Ovary (tissue), 9 donors: ENCODE data around the gene RBMS1. TPM values are rescaled to one million over a fixed set of nuclear protein-coding genes. Genes with fewer than 3 reads are reported as not detected.

Source experiments
- DNase-seq, 5 donors: peaks; one replicate each; pipeline ENCODE4 v3.0.0-alpha.2; 2019 to 2020
- H3K27ac ChIP-seq, 2 donors: fragments of 200-600 bp; one replicate each; pipeline versions ENCODE4 v1.5.1 to v1.8.0; 2019 to 2022
- H3K27me3 ChIP-seq: fragments of 200-600 bp; one replicate; pipeline ENCODE4 v1.8.0; 2022
- H3K36me3 ChIP-seq: fragments of 200-600 bp; sonication (generic); one replicate; pipeline ENCODE4 v1.5.1; 2019
- H3K4me1 ChIP-seq: one replicate; pipeline ENCODE4 v1.8.1; 2013; ENCODE audit warnings: mild to moderate bottlenecking, moderate library complexity; ENCODE audit not compliant: insufficient read depth
- H3K4me3 ChIP-seq: fragments of 200-600 bp; sonication (generic); one replicate; pipeline ENCODE4 v1.5.1; 2017
- H3K9me3 ChIP-seq, 2 donors: fragments of 200-600 bp in 1 of 2; sonication (generic) in 1 of 2; one replicate each; pipeline versions ENCODE4 v1.5.1 to v1.8.1; 2013 to 2019; ENCODE audit warnings: mild to moderate bottlenecking in 1 of 2, moderate library complexity in 1 of 2
- CTCF ChIP-seq, 3 donors: fragments of 450-650 bp in 2 of 3; fragments of 200-600 bp in 1 of 3; IDR thresholded peaks; one replicate each; pipeline versions ENCODE4 v1.5.1 to v1.8.0; 2016 to 2022; ENCODE audit warnings: antibody characterized with exemption in 3 of 3, mild to moderate bottlenecking in 1 of 3
- EP300 ChIP-seq: sonication (generic); formaldehyde crosslinking; IDR thresholded peaks from one replicate; pipeline ENCODE4 v1.6.1; 2017; ENCODE audit warnings: antibody characterized with exemption
- POLR2A ChIP-seq: fragments of 450-650 bp; IDR thresholded peaks from one replicate; pipeline ENCODE4 v1.6.1; 2017; ENCODE audit warnings: antibody characterized with exemption, mild to moderate bottlenecking, moderate library complexity
- WGBS, 3 donors: extraction: QIAGEN DNeasy Blood & Tissue Kit in 1 of 3; methylation state at CpG; one replicate each; pipeline versions ENCODE4 v1.1.5 to v1.1.7; 2013 to 2017; 5-methylcytosine and 5-hydroxymethylcytosine counted together
- intact Hi-C, 4 donors: fragments of 100-400 bp; cut with DNase I; formaldehyde crosslinking; loops; one replicate each; pipeline versions ENCODE4 v1.11.0 to v1.15.1; 2022 to 2023
- polyA plus RNA-seq, 2 donors: library from polyadenylated mRNA; stranded (reverse); fragments of 200-250 nt in 1 of 2; fragments of 350-450 nt in 1 of 2; fragmentation: Illumina TruSeq in 1 of 2; extraction: RNeasy Lipid Tissue Mini Kit (QIAGEN cat#74804) in 1 of 2; gene quantifications; one replicate each; pipeline ENCODE4 v1.2.3, GENCODE V29; 2013 to 2014
- total RNA-seq, 7 donors: library from RNA; depleted of rRNA in 2 of 7; stranded (reverse); fragments of >200 nt in 2 of 7; fragmentation: NEBNext Ultra II Directional in 3 of 7; extraction: Animal tissue kit (Norgen Biotek cat#: 25700) in 3 of 7; gene quantifications; one replicate each; pipeline versions ENCODE4 v1.1.0 to v1.2.4, GENCODE V29; 2016 to 2023
- donor health status: DM: no; HTN: no; CAD: no; lungs with moderate emphysema.
- donor health status: DM: no; HTN: no; CAD: no.
- donor health status: Bipolar disorder and iron deficiency.
- donor health status: DM: yes; HTN: yes; CAD: no.
- donor health status: DM: no; HTN: no; CAD: no.
- donor health status: DM: yes; HTN: yes; CAD: no.

RBMS1 gene
- total and polyA plus RNA-seq, 9 donors: 50.7 to 91.9 (median 73.8) TPM

GRCh38 chr2:160338901-160339685 lies 154.5 kb downstream of the RBMS1 start:
- peaks cover 18% of the 10 kb centered on the region for H3K4me1 ChIP-seq
- intact Hi-C loops: loop anchor here in 1 of 4 donors (10.0 kb wide), 1 partner anchor 66 kb away; no protein-coding TSS in a partner anchor
- H3K27ac ChIP-seq: peak overlapping the region in 1 of 2 donors; percentile 42
- no peaks in the 10 kb centered on the region for H3K9me3 ChIP-seq
- WGBS, 3 donors: 12 to 14% (median 14%) methylated on average over 5 of the region's 5 CpGs
- H3K4me3 ChIP-seq: no peak overlapping the region
- H3K36me3 ChIP-seq: no peaks in the 10 kb centered on the region
- no peak for TF ChIP-seq POLR2A
- no peak for TF ChIP-seq EP300
- no peak for TF ChIP-seq CTCF (IDR thresholded peaks at IDR 0.05)
- peak; percentile 61 to 72 (median 71) for DNase-seq
- no peaks in the 10 kb centered on the region for H3K27me3 ChIP-seq

GRCh38 chr2:160337728-160338127 lies 155.9 kb downstream of the RBMS1 start:
- Histone ChIP-seq H3K4me3 (no peak overlapping the region), H3K27me3 (no peaks in the 10 kb centered on the region), H3K9me3 (no peaks in the 10 kb centered on the region), H3K36me3 (no peaks in the 10 kb centered on the region), H3K27ac (no peak overlapping the region), H3K4me1 (peaks cover 16% of the 10 kb centered on the region)
- intact Hi-C loops: loop anchor here in 1 of 4 donors (10.0 kb wide), 1 partner anchor 67 kb away; no protein-coding TSS in a partner anchor
- no peak for DNase-seq
- WGBS, 3 donors: 53 to 75% (median 53%) methylated on average over 3 of the region's 3 CpGs
- TF ChIP-seq CTCF (IDR thresholded peaks at IDR 0.05): no peak
- TF ChIP-seq EP300: no peak
- TF ChIP-seq POLR2A: no peak

GRCh38 chr2:160336635-160337034 lies 157.0 kb downstream of the RBMS1 start:
- Histone ChIP-seq H3K4me1 (peaks cover 19% of the 10 kb centered on the region), H3K9me3 (no peaks in the 10 kb centered on the region), H3K27me3 (no peaks in the 10 kb centered on the region), H3K4me3 (no peak overlapping the region), H3K36me3 (no peaks in the 10 kb centered on the region), H3K27ac (peak overlapping the region in 1 of 2 donors; percentile 8)
- no peak for TF ChIP-seq EP300
- TF ChIP-seq CTCF (IDR thresholded peaks at IDR 0.05): no peak
- no peak for TF ChIP-seq POLR2A
- no peak for DNase-seq
- intact Hi-C loops: loop anchor here in 1 of 4 donors (10.0 kb wide), 1 partner anchor 68 kb away; no protein-coding TSS in a partner anchor
- WGBS, 3 donors: 12 to 53% (median 36%) methylated on average over 4 of the region's 4 CpGs

GRCh38 chr2:160336105-160336504 lies 157.5 kb downstream of the RBMS1 start:
- TF ChIP-seq EP300 (no peak), CTCF (IDR thresholded peaks at IDR 0.05) (no peak), POLR2A (no peak)
- Histone ChIP-seq H3K4me3 (no peak overlapping the region), H3K4me1 (peaks cover 19% of the 10 kb centered on the region), H3K9me3 (no peaks in the 10 kb centered on the region), H3K27me3 (no peaks in the 10 kb centered on the region), H3K27ac (no peak overlapping the region), H3K36me3 (no peaks in the 10 kb centered on the region)
- intact Hi-C loops: loop anchor here in 1 of 4 donors (10.0 kb wide), 1 partner anchor 69 kb away; no protein-coding TSS in a partner anchor
- 20 to 46% (median 23%) methylated on average over 1 of the region's 1 CpG for WGBS, 3 donors
- no peak for DNase-seq
